NB4 (cell line): ENCODE data around the gene ABCC10.
"Not testable (repeated sequence)": the region's sequence is repeated elsewhere in the genome, so short reads cannot be mapped to it uniquely, and the experiment has no call there.

ENCODE experiments used
- DNase-seq: peaks from one replicate; pipeline ENCODE4 v3.0.0; 2010; ENCODE audit warnings: low read depth
- H3K4me3 ChIP-seq: one replicate; pipeline ENCODE4 v1.5.1; 2011; ENCODE audit warnings: mild to moderate bottlenecking, low read depth, low read length, moderate library complexity
- MYC ChIP-seq: IDR thresholded peaks from 2 replicates; pipeline ENCODE4 v1.6.1; 2011; ENCODE audit warnings: low read depth, low read length
- POLR2A ChIP-seq: IDR thresholded peaks from 2 replicates; pipeline ENCODE4 v1.6.1; 2011; ENCODE audit warnings: mild to moderate bottlenecking; ENCODE audit not compliant: insufficient read length; ENCODE audit errors: extremely low read depth
- TF ChIP-seq, protein P1 (sequence below): IDR thresholded peaks from 2 replicates; pipeline ENCODE4 v1.6.1; 2011; ENCODE audit warnings: low read depth, low read length
- TF ChIP-seq, protein P2 (sequence below): IDR thresholded peaks from one replicate; pipeline ENCODE4 v1.5.1; 2012; ENCODE audit warnings: low read depth, low read length

ABCC10 gene, protein sequence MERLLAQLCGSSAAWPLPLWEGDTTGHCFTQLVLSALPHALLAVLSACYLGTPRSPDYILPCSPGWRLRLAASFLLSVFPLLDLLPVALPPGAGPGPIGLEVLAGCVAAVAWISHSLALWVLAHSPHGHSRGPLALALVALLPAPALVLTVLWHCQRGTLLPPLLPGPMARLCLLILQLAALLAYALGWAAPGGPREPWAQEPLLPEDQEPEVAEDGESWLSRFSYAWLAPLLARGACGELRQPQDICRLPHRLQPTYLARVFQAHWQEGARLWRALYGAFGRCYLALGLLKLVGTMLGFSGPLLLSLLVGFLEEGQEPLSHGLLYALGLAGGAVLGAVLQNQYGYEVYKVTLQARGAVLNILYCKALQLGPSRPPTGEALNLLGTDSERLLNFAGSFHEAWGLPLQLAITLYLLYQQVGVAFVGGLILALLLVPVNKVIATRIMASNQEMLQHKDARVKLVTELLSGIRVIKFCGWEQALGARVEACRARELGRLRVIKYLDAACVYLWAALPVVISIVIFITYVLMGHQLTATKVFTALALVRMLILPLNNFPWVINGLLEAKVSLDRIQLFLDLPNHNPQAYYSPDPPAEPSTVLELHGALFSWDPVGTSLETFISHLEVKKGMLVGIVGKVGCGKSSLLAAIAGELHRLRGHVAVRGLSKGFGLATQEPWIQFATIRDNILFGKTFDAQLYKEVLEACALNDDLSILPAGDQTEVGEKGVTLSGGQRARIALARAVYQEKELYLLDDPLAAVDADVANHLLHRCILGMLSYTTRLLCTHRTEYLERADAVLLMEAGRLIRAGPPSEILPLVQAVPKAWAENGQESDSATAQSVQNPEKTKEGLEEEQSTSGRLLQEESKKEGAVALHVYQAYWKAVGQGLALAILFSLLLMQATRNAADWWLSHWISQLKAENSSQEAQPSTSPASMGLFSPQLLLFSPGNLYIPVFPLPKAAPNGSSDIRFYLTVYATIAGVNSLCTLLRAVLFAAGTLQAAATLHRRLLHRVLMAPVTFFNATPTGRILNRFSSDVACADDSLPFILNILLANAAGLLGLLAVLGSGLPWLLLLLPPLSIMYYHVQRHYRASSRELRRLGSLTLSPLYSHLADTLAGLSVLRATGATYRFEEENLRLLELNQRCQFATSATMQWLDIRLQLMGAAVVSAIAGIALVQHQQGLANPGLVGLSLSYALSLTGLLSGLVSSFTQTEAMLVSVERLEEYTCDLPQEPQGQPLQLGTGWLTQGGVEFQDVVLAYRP (N-terminal part only)

DNA sequence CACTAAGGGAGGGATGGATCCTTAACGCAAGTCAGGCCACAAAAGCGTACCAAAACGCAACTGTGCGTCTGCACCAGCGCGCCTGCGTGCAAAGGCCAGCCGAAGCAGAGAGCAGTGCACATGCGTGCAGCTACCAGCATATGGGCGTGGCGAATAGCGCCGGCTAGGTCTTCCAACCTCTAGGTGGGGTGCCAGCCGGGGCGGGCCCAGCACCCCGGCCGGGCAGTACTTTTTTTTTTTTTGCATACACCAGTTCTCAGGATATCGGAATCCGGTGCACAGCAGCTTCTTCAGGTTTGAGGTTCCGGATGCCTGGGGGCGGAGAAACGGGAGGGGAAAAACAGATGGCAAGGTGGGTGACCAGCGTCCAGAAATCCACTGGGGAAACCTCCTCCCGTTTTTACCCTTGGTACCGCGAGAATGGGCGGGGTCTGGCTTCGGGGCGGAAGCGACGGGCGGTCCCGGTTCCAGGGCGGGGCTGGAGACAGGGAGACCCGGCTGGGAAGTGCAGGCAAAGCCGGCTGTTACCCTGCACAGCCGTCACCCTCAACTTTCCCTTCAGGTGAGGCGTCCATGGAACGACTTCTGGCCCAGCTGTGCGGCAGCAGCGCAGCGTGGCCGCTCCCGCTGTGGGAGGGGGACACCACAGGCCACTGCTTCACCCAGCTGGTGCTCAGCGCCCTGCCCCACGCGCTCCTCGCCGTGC is at the start of gene ABCC10:
Gene ABCC10 (plus strand): TSS at position 136 of the 706 bp plus-strand sequence. CDS start 438 bp downstream, at position 574.
- TF ChIP-seq MYC (0 out of 2 replicates have a peak, but pooled peaks have one; percentile 69), POLR2A (peak; percentile 37)
- TF ChIP-seq, protein P1, sequence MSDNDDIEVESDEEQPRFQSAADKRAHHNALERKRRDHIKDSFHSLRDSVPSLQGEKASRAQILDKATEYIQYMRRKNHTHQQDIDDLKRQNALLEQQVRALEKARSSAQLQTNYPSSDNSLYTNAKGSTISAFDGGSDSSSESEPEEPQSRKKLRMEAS, result peak; percentile 82
- TF ChIP-seq, protein P2, sequence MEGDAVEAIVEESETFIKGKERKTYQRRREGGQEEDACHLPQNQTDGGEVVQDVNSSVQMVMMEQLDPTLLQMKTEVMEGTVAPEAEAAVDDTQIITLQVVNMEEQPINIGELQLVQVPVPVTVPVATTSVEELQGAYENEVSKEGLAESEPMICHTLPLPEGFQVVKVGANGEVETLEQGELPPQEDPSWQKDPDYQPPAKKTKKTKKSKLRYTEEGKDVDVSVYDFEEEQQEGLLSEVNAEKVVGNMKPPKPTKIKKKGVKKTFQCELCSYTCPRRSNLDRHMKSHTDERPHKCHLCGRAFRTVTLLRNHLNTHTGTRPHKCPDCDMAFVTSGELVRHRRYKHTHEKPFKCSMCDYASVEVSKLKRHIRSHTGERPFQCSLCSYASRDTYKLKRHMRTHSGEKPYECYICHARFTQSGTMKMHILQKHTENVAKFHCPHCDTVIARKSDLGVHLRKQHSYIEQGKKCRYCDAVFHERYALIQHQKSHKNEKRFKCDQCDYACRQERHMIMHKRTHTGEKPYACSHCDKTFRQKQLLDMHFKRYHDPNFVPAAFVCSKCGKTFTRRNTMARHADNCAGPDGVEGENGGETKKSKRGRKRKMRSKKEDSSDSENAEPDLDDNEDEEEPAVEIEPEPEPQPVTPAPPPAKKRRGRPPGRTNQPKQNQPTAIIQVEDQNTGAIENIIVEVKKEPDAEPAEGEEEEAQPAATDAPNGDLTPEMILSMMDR, result peak; percentile 32
- DNase-seq, result peak; percentile 97
- H3K4me3 ChIP-seq, result peak within 1 kb of the TSS; percentile 85

DNA sequence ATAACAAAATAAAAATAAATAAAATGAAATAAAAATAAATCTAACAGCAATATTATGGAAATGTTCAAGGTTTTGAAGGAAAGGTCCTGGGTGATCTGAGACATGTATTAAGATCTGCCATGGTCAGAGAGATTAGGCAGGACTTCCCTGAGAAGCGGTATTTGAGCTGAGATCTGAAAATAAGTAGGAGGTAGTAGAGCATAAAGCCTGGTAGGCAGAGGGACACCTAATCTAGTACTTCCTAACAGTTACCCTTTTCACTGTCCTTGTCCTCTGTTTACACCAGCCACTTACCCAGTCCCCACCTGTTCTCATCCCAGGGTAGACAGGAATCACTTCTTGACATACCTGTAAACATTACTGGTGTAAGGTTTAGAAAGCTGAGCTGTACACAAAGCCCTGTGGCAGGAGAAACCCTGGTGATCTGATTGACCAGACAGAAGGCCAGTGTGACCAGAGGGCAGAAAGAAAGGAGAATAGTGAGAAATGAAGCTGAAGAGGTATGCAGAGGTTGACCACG is 49.6 kb upstream of the ABCC10 start:
- TF ChIP-seq, protein P1, result no peak
- TF ChIP-seq MYC (no peak), POLR2A (no peak)
- TF ChIP-seq, protein P2, result no peak
- H3K4me3 ChIP-seq, result no peak overlapping the region
- DNase-seq, result no peak

DNA sequence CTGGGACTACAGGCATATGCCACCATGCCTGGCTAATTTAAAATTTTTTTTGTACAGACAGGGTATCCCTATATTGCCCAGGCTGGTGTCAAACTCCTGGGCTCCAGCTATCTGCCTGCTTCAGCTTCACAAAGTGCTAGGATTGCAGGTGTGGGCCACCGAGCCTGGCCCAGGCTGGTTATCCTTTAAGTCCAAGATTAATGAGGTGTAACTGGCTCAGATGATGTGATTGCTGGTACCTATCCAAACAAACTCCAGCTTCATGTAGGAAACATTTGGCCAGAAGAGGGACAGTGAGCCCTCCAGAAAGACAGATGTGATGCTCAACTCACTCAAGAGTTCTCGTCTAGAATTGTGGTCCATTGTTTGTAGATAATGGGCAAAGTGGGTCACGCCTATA is 48.7 kb upstream of the ABCC10 start:
- TF ChIP-seq, protein P2, result no peak
- no peak for TF ChIP-seq MYC
- TF ChIP-seq POLR2A, result no peak
- TF ChIP-seq, protein P1, result no peak
- DNase-seq, result no peak
- H3K4me3 ChIP-seq, result no peak overlapping the region

DNA sequence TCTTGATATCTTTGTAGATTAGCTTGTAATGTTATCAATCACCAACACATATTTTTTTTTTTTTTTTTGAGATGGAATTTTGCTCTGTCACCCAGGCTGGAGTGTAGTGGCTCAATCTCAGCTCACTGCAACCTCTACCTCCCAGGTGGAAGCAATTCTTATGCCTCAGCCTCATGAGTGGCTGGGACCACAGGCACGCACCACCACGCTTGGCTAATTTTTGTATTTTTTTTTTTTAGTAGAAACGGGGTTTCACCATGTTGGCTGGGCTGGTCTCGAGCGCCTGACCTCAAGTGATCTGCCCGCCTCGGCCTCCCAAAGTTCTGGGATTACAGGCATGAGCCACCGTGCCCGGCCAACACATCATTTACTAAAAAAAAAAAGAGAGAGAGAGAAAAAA is 46.5 kb upstream of the ABCC10 start:
- H3K4me3 ChIP-seq, DNase-seq: not testable (repeated sequence)

DNA sequence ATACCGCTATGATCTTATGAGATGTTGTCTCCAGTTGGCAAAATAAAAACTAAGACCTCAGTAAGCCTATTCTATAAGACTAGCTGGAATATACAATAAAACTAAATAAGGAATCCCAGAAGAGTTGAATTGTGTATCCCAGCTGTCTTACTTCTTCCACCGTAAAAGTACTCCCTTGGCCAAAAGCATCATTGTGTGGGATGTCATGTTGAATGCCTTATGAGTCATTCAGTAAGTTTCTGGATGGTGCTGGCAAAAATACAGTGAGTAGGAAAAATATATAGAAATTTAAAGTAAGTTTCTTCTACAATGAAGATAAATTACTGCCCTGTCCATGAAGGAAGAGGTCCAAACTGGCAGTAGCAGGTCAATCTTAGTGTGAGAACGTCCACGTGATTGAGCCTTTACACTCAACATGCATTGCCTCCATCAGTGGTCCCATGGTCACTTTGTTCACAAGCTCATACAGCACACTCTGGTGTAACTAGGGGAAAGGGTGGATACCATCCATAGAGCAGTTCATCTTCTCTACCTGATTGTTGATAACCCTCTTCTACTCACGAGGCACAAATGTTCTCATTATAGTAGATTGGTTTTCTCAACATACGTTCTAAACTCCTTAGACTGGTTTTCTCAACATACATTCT is 44.2 kb upstream of the ABCC10 start:
- no peak overlapping the region for H3K4me3 ChIP-seq
- TF ChIP-seq, protein P2, result no peak
- TF ChIP-seq POLR2A (no peak), MYC (no peak)
- TF ChIP-seq, protein P1, result no peak
- no peak for DNase-seq
